Amniotic stem cell (primary cell): ENCODE results near the gene CLSTN2.
A peak's percentile ranks its signal among the peaks of the same experiment; 100 is the strongest.

ENCODE experiments used
- DNase-seq: peaks from one replicate; lab custom pipeline; 2025; lab: John Stamatoyannopoulos, UW

Gene CLSTN2

DNA sequence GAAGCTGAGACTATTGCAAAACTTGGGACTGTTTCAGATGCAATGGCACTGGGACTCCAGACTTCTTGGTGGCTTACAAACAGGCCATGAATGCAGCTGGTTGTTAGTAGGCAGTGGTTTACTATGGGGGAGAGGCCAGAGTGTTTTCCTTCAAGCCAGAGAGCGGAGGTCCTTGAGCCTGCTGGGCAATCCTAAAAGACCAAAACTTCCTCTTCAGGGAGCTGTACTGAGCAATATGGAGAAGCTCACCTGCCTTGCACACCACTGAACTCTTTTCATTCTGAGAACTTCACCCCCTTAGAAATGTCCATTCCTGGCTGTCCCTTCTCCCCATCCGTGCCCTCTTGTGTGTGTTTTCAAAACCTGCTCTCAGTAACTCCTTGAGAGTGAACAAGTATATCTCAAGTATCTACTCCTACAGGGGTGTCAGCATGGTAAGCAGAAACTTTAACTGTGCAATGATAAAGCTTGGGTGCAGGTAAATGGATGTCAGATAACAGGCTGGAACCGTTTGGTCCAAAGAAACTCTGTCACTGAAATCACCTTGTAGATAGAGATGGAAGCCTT lies 213.9 kb downstream of the CLSTN2 start:
- DNase-seq: no peak

DNA sequence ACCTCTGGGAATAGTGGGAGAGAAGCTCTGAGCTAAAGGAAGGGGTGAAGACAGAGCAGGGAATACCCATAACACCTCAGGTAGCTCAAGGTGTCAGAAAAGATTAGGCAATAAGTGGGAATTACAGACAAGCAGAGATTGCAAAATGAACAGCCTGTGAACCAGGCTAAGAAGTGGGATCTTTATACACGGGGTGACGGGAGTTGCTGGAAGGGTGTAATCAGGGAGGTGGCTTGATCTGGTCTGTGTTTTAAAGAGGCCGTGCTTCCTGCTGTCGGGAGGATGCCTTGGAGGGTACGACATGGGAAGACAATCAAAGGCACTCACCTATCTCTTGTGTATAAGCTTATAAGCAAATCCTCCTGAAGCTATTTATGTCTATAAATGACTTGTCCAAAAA lies 216.3 kb downstream of the CLSTN2 start:
- no peak for DNase-seq

DNA sequence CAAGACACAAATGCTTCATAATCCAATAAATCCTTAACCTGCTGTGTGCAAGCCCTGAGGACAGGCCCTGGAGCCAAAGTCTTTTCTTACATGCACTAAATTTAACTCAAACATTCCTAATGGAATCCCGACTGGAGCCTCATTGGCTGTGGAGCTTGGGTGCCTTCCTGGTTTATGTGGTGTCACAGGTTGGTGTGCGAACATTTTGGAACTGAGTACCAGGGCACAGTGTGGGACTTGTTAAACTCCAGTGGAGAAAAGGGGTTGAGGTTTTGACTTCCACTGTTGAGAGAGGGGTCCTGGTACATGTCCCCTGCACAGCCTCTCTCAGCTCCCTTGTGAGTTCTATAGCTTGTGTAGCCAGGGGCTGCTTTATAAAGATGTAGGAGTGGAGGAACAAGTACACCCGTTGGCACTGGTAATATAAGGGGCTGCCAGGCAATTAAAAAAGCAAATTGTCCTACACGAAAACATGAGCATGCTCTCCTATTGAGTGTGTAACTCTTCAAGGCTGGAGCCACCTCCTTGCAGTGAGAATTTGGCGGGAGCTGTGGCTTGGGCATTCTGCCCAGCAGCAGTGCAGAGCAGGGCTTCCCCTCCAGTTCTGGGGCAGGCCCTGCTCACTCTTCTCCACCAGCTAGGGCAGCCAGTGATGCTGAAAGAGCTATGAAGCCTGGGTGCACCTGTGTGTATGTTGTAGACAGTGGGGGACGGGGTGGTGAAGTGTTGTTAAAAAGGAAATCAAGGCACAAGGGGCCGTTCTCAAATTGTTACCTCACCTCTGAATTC lies 218.1 kb downstream of the CLSTN2 start:
- no peak for DNase-seq

DNA sequence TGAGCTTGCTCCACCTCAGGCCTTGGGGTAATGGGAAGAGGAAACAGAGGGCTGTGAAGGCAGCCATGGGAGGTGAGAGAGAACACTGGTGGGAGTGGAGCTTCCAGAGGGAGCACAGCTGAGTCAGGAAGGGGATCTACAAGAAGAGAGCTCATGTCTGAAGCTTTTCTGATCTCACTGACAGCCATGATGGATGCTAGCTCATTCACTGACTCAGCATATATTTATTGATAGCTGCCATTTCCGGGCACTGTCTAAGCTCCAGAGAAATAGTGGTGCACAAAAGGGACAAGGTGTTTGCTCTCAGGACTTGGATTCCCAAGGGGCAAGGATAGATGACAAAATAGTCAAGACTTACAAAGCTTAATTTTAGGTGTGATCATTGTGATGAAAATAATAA lies 218.8 kb downstream of the CLSTN2 start:
- no peak for DNase-seq

GRCh38 chr3:140157161-140157560 lies 222.2 kb downstream of the CLSTN2 start:
- DNase-seq: no peak

DNA sequence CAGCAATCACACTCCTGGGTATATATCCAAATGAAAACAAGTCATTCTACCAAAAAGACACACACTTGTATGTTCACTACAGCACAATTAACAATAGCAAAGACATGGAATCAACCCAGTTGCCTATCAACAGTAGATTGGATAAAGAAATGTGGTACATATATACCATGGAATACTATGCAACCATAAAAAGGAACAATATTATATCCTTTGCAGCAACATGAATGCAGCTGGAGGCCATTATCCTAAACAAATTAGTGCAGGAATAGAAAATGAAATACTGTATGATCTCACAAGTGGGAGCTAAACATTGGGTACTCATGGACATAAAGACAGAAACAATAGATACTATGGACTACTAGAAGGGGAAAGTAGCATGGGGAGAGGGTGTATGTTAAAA lies 224.7 kb downstream of the CLSTN2 start:
- DNase-seq: no peak

DNA sequence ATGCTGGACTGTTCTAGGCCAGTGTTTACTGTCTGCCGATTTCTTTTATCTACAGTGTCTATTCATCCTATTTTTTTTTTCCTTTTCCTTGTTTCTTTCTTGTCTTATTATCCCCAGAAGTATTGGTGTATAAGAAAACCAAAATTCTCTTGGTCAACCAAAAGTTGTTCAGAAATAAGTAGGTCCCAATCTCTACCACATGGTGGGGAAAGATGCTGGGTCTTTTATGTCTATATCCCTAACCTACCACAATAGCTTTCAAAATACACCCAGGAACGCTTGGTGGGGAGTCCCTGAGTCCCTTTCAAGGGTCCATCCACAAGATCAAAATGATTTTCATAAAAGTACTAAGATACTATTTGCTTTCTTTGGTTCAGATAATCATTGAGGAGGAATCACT lies 225.6 kb downstream of the CLSTN2 start:
- DNase-seq: no peak

GRCh38 chr3:140162551-140162950 lies 227.6 kb downstream of the CLSTN2 start:
- DNase-seq: no peak

DNA sequence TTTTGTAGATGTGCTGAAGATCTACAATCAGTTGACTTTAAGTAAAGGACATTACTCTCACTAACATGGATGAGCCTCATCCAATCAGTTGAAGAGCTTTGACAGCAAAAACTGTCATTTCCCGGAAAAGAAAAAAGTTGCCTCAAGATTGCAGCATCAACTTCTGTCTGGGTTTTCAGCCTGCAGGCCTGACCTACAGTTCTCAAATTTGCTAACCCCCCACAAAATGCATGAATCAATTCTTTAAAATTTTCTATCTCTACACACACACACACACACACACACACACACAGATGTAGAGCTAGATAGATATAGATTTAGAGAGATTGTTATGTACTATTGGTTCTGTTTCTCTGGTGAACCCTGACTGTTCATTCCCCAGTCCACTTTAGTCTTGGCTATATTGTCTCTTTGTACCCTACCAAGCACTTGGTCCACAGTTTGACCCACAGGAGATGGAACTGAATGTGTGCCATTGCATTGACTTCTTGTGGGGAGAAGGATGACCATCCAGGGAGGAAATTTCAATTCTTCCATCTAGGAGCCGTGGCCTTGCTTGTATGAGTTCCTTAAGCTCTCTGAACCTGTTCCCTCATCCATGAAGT lies 228.3 kb downstream of the CLSTN2 start:
- no peak for DNase-seq

DNA sequence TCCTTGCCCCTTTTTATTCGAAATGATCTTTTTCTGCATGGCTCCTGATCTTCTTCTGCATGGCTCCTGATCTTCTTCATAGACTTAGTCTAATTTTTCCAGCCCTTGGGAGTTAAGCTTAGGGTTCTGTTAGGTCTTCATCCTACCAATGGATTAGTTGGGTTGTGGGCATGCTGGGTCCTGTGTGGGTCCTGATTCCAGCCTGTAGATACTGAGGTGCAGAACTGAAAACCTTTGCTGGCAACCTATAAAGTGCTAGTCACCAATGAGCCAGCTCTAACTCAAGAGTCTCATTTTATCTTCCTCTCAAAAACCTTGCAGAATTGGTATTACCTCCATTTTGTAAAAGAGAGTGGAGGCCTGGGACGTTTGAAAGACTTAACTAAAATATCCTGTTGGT lies 229.2 kb downstream of the CLSTN2 start:
- DNase-seq: no peak

GRCh38 chr3:140164922-140165590 lies 230.1 kb downstream of the CLSTN2 start:
- no peak for DNase-seq

DNA sequence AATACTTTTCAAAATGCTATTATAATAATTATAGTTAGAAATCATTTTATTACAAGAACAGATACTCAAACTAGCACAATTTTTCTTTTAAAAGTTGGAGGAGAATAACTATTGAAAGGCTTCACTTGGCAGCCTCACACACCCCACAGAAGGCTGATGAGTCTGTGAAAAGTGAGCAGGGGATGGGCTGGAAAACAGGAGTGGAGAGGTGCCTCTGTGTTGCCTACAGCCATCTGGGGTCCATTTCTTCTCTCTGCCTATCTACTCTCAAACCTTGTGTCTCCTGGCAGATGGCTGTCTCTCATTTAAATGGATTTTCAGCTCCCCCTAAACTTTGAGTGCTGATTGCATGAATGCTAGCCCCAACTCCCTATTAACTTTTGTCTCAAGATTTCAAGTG lies 230.8 kb downstream of the CLSTN2 start:
- no peak for DNase-seq

DNA sequence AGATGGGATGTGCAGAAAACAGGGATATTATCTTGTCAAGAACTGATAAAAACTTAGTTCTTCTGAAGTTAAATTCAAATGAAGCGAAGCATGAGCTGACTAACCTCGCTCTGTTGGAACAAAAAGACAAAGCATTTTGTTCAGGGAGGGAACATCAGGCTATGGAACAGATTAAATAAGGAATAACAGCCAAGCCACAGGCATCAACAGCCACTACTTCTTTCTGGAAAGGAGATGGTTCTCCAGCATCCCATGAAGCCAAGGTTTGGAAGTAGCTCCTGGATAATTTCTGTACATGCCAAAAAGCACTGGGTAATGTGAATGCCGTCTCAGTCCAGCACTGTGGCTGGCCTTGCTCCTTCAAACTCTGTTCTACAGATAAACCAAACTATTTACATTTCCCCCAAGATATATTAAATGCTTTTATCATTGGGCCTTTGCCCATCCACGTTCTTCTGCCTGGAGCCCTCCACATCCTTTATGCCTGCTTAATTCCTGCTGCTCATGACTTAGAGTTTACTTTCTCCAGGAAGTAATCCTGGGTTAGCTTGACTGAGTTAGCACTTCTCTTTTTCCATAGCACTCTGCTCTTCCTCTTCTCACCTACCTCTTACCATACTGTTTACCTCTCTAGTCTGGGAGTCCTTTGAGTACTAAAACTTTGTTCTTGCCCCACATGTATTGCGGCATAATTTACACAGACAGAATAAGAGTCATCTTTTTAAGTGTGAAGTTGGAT lies 232.0 kb downstream of the CLSTN2 start:
- no peak for DNase-seq

- no peak for DNase-seq
Measured at GRCh38 chr3:140167600-140168281, 232.8 kb downstream of the CLSTN2 start.

DNA sequence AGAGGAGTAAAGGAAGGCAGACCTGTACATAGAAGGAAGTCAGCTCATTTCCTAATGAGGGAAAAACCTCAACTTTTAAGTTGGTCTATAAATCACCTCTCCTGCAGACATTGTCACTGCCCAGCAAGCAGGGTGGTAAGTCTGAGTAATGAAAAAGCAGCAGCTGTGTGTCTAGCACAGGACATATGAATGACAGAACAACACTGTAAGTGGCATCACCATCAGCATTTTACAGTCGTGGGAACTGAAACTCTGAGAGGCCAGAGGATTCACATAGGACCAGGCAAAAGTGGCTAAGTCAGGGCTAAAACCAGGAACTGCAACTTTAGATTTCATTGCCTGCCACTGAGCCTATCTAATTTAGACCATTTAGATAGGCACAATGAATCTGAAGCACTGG lies 235.6 kb downstream of the CLSTN2 start:
- DNase-seq: no peak

DNA sequence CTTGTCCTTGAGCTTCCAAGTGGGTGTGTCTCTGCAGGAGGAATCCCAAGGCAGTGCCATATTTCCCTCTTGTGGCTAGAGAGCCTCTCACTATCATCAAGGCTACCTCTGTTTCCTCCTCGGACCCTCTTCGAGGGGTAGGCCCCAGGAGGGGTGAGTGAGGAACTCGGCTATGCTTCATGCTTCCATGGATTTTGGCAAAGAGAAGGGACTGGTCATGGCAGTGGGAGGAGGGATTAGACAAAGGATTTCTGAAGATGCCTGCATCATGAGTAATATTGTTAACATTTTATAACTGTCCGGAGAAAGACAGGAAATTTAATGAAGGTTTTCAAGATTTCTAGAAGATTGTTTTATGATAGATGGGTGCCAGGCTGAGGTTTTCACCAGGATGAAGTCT lies 241.5 kb downstream of the CLSTN2 start:
- DNase-seq: peak; percentile 31

DNA sequence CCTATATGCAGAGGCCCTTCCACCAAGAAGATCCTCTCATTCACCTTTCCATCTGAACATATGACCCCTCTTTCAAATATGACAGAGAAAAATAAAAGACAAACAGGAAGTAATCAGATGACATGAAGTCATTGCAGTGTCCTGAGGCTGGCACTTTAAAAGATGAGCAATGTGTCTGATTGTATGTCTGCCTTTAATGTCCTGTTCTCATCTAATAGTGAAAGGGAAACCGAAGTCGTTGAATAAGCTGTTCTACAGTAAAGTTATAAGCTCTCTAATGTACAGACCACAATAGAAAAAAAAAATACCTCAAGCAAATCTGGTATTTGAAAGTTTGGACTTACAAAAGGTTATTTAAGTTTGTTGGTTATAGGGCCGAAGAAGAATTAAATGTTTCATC lies 243.0 kb downstream of the CLSTN2 start:
- DNase-seq: no peak

- no peak for DNase-seq
Measured at GRCh38 chr3:140178482-140178881, 243.5 kb downstream of the CLSTN2 start.

DNA sequence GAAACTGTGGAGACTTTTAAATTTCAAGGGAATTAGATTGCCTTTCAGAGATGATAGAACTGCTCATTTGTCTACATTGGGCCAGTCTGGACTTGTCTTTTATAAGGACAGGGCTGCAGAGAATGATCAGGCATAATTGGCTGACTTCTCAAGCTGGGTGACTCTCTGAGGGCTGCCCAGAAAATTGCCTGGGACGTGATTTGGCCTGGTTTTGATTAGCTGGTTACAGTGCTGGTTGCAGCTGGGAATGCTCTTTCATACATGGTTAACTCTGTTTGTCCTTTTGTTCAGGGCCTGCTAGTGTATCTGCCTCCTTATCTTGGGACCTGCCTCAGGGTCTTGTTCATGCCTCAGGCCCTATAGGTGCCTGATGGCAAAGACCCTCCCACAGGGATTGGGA lies 245.6 kb downstream of the CLSTN2 start:
- DNase-seq: no peak

- no peak for DNase-seq
Measured at GRCh38 chr3:140185375-140185774, 250.4 kb downstream of the CLSTN2 start.

- DNase-seq: peak; percentile 55
Measured at GRCh38 chr3:140186421-140186920, 251.5 kb downstream of the CLSTN2 start.

DNA sequence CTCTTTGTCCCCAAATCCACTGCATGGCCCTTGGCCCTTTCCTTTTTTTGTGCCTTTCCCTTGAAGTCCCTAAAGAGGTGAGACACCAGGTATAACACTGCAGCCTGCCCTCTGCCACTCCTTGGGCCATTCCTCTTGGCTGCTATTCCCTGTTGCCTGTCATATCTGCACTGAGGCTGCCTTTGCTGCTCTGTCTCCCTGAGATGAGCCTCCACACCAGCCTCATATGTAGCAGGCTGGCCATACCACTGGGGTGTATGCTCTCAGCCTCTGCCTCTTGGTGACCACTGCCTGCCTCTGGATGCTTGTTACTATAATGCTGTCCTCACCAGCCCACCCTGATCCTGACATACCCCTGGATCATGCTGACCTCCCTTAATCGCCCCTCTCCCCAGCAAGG lies 252.0 kb downstream of the CLSTN2 start:
- no peak for DNase-seq
